Lower lobe of right lung (tissue), 2 donors: ENCODE data around the gene NPAS2. TPM values are rescaled to one million over a fixed set of nuclear protein-coding genes. Genes with fewer than 3 reads are reported as not detected.

Experiments
- ATAC-seq, 2 donors: fragments of 200-7000 bp; cut with Tn5 transposase; one replicate each; pipeline ENCODE4 v1.9.1; 2020 to 2022; ENCODE audit warnings: mild to moderate bottlenecking in 2 of 2, moderate library complexity in 2 of 2
- DNase-seq: peaks from one replicate; pipeline ENCODE4 v3.0.0-alpha.2; 2020
- H3K27ac ChIP-seq: fragments of 200-600 bp; one replicate; pipeline ENCODE4 v1.8.0; 2022
- H3K27me3 ChIP-seq: fragments of 200-600 bp; one replicate; pipeline ENCODE4 v1.8.0; 2022; ENCODE audit warnings: low read depth
- H3K36me3 ChIP-seq: fragments of 200-600 bp; one replicate; pipeline ENCODE4 v1.8.0; 2022; ENCODE audit warnings: mild to moderate bottlenecking
- H3K4me1 ChIP-seq: fragments of 200-600 bp; one replicate; pipeline ENCODE4 v1.8.0; 2022
- H3K4me3 ChIP-seq: fragments of 200-600 bp; one replicate; pipeline ENCODE4 v1.8.0; 2022; ENCODE audit warnings: mild to moderate bottlenecking
- H3K9me3 ChIP-seq: fragments of 200-600 bp; one replicate; pipeline ENCODE4 v1.8.0; 2022
- intact Hi-C: fragments of 100-400 bp; cut with DNase I; formaldehyde crosslinking; loops from one replicate; pipeline ENCODE4 v1.11.0; 2022
- total RNA-seq: library from RNA; stranded (reverse); fragmentation: NEBNext Ultra II Directional; extraction: Animal tissue kit (Norgen Biotek cat#: 25700); gene quantifications from one replicate; pipeline ENCODE4 v1.2.1, GENCODE V29; 2021
- TF ChIP-seq, protein P1 (sequence below): fragments of 200-600 bp; IDR thresholded peaks from one replicate; pipeline ENCODE4 v1.8.0; 2022; ENCODE audit warnings: antibody characterized with exemption, mild to moderate bottlenecking
- donor health status: DM: no; HTN: yes; CAD: no; lungs with severe emphysema.

Gene NPAS2
- total RNA-seq, 1 donor from 2014 or later, result 10.1 TPM

DNA sequence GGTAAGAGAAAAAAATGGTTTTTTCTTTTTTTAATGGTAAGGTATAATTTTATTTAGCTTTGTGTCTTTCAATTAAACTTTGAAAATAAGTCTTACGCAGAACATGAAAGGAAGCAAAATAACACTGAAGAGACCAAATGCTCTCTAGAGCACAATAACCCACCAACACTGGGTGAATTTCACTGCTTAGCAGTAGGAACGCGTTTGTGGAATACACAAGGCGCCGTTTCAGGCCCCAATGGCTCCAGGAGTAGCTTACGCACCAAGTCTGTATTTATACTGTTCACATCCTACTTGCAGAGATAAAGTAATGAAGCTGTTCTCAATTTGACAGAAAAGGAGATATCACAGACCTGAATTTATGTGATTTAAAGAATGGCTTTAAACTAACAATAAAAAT lies 205.6 kb downstream of the NPAS2 start:
- no peaks in the 10 kb centered on the region for H3K27me3 ChIP-seq
- ATAC-seq (no peak), DNase-seq (no peak)
- no peaks in the 10 kb centered on the region for H3K4me1 ChIP-seq
- H3K27ac ChIP-seq, result no peak overlapping the region
- TF ChIP-seq, protein P1, sequence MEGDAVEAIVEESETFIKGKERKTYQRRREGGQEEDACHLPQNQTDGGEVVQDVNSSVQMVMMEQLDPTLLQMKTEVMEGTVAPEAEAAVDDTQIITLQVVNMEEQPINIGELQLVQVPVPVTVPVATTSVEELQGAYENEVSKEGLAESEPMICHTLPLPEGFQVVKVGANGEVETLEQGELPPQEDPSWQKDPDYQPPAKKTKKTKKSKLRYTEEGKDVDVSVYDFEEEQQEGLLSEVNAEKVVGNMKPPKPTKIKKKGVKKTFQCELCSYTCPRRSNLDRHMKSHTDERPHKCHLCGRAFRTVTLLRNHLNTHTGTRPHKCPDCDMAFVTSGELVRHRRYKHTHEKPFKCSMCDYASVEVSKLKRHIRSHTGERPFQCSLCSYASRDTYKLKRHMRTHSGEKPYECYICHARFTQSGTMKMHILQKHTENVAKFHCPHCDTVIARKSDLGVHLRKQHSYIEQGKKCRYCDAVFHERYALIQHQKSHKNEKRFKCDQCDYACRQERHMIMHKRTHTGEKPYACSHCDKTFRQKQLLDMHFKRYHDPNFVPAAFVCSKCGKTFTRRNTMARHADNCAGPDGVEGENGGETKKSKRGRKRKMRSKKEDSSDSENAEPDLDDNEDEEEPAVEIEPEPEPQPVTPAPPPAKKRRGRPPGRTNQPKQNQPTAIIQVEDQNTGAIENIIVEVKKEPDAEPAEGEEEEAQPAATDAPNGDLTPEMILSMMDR, result no peak
- no peaks in the 10 kb centered on the region for H3K9me3 ChIP-seq
- H3K4me3 ChIP-seq, result no peak overlapping the region
- intact Hi-C loops, result no loop called here
- peaks cover 75% of the 10 kb centered on the region for H3K36me3 ChIP-seq

DNA sequence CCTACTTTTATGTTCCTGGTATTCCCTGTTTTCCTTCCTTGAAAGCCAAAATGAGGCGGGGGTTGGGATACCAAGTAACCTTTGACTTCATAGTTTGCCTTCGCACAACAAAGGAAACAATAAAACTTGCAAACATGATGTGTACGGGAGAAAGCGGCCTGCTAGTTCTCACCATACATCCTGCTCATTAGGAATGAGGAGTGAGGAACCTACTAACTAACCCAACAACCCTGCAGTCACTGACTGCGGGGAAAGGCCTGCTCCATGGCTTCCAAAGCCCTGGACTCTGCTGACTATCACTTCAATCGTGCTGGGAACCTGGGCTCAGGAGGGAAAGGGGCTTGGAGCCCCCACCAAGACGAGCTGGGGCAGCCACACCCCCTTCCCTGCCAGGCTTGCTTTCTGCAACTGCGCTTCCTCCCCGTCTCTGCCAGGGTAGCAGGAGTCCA lies 206.3 kb downstream of the NPAS2 start:
- no peak for ATAC-seq
- TF ChIP-seq, protein P1, result no peak
- peaks cover 68% of the 10 kb centered on the region for H3K36me3 ChIP-seq

DNA sequence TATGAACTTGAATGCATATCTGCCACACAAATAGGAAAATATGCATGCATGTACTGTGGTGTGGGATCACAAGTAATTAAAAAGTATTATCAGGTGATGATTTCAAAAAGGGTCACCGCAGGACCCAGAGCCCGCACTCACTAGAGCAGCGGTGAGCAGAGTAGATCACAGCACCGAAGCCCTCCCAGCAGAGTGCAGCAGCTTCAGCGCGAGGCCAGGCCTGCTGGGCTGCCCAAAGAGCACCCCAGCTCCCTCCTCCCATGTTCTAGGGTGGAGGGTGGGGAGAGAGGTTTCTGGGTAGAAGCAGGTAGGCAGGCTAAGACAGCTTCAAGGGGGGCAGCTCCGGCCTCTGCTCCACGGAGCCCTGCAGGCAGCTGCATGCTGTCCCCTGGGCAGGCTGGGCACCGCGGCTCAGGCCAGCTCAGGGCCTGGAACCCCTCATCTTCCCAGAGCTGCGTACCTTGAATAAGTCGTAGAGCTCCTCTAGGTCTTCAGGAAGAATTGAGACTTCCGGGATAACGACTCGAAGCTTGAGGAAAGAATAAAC lies 207.1 kb downstream of the NPAS2 start:
- TF ChIP-seq, protein P1, result no peak
- no peak overlapping the region for H3K27ac ChIP-seq
- peaks cover 66% of the 10 kb centered on the region for H3K36me3 ChIP-seq
- ATAC-seq, result no peak
- intact Hi-C loops, result no loop called here
- no peak overlapping the region for H3K4me3 ChIP-seq
- DNase-seq, result no peak
- H3K27me3 ChIP-seq, result no peaks in the 10 kb centered on the region
- H3K9me3 ChIP-seq, result no peaks in the 10 kb centered on the region
- H3K4me1 ChIP-seq, result no peaks in the 10 kb centered on the region

More for the DNA sequence above, 206.3 kb downstream of the NPAS2 start:
- Histone ChIP-seq H3K4me3 (no peak overlapping the region), H3K27me3 (no peaks in the 10 kb centered on the region), H3K27ac (no peak overlapping the region), H3K4me1 (no peaks in the 10 kb centered on the region), H3K9me3 (no peaks in the 10 kb centered on the region)
- DNase-seq, result no peak
- intact Hi-C loops, result no loop called here

DNA sequence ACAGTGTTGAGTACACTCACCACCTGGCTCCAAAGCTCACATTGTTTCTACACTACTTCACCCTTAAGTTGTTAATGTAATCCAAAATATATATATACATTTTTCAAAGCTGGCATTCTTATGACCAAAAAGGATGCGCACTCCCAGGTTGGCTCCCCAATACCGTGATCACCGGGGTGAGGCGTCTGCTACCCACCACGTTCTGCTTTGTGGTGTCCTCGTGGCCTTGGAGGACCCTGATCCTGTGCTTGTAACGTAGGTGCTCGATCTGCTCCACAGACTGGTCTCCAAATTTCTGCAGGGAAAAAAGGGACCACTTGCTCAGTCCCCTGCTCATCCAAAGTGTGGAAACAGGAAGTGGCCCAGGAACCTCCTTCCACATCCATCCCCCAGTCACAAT lies 207.9 kb downstream of the NPAS2 start:
- H3K27me3 ChIP-seq, result no peaks in the 10 kb centered on the region
- no peaks in the 10 kb centered on the region for H3K4me1 ChIP-seq
- H3K4me3 ChIP-seq, result no peak overlapping the region
- H3K9me3 ChIP-seq, result no peaks in the 10 kb centered on the region
- intact Hi-C loops, result no loop called here
- H3K36me3 ChIP-seq, result peaks cover 71% of the 10 kb centered on the region
- TF ChIP-seq, protein P1, result no peak
- ATAC-seq (no peak), DNase-seq (no peak)
- H3K27ac ChIP-seq, result no peak overlapping the region

DNA sequence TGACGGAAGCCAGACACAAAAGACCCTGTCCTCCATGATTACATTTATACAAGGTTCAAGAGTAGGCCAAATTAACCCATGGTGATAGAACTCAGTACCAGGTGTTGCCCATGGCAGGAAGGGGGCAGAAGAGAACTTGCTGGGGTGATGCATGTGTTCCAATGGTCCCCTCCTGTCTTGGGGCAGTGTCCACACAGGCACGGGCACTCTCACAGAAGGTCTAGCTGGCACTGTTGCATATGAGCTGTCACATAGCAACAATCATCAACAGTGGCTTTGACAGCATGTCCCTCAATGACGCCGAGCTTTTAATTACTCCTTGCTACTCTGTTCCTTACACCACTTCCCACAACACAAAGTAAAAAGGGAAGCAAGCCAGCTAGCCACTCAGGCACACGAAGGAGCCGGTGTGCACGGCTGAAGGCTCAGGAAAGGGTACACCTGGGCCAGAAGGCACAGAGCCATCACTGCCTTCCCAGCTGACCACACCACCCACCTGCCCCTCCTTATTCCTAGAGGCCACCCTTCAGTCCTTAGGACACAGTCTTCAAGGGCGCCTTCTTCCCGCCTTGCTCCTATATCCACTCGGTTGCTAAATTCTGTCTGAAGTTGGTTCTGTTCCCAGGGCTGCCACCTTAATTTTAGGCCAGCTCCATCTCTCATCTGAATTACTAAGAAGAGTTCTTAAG lies 211.1 kb downstream of the NPAS2 start:
- TF ChIP-seq, protein P1, result no peak
- DNase-seq, result no peak
- no peak overlapping the region for H3K4me3 ChIP-seq
- H3K27me3 ChIP-seq, result no peaks in the 10 kb centered on the region
- ATAC-seq, result peak; percentile 49 to 54
- intact Hi-C loops, result no loop called here
- H3K4me1 ChIP-seq, result no peaks in the 10 kb centered on the region
- no peaks in the 10 kb centered on the region for H3K9me3 ChIP-seq
- H3K27ac ChIP-seq, result no peak overlapping the region
- peaks cover 75% of the 10 kb centered on the region for H3K36me3 ChIP-seq
